Measurements from ENCODE around the gene RET.
A peak's percentile ranks its signal among the peaks of the same experiment; 100 is the strongest.

DNA sequence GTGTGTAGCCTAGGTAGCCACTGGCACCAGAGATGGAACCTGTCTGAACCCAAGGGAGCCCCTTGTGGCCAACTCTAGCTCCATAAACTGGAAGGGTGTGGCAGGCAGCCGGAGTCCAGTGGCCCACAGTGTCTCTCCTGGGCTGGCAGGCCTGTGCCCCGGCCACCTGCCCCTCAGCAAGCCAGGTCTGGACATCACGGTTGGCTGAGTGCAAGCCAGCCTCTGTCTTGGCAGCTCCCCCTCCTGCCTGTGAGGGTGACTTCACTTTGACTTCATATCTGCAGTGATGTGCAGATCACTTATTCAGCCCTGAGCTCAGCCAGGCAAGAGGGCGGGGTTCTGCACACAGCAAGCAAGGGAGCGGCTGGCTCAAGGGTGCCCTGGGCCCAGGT, 1.3 kb upstream of the RET start:
- TF ChIP-seq, protein P1, sequence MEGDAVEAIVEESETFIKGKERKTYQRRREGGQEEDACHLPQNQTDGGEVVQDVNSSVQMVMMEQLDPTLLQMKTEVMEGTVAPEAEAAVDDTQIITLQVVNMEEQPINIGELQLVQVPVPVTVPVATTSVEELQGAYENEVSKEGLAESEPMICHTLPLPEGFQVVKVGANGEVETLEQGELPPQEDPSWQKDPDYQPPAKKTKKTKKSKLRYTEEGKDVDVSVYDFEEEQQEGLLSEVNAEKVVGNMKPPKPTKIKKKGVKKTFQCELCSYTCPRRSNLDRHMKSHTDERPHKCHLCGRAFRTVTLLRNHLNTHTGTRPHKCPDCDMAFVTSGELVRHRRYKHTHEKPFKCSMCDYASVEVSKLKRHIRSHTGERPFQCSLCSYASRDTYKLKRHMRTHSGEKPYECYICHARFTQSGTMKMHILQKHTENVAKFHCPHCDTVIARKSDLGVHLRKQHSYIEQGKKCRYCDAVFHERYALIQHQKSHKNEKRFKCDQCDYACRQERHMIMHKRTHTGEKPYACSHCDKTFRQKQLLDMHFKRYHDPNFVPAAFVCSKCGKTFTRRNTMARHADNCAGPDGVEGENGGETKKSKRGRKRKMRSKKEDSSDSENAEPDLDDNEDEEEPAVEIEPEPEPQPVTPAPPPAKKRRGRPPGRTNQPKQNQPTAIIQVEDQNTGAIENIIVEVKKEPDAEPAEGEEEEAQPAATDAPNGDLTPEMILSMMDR (IDR thresholded peaks at IDR 0.05; ENCODE audit: low read depth, low read length, poor library complexity, severe bottlenecking), result peak; percentile 21
- TF ChIP-seq EZH2phosphoT487 (IDR thresholded peaks at IDR 0.05; ENCODE audit: borderline replicate concordance, low read length), result no peak

Measured in DOHH2 (cell line).